Testis (tissue), 3 donors: ENCODE data around the gene STX12. TPM values are rescaled to one million over a fixed set of nuclear protein-coding genes. Genes with fewer than 3 reads are reported as not detected.

Experiments used
- DNase-seq: peaks from one replicate; pipeline ENCODE4 v3.0.0-alpha.2; 2019
- H3K27ac ChIP-seq, 2 donors: fragments of 200-600 bp; sonication (generic); one replicate each; pipeline ENCODE4 v1.5.1; 2019
- H3K27me3 ChIP-seq: fragments of 200-600 bp; sonication (generic); one replicate; pipeline ENCODE4 v1.5.1; 2019
- H3K36me3 ChIP-seq: fragments of 200-600 bp; sonication (generic); one replicate; pipeline ENCODE4 v1.5.1; 2017; ENCODE audit warnings: low read depth; ENCODE audit errors: missing control alignments
- H3K4me1 ChIP-seq: fragments of 200-600 bp; sonication (generic); one replicate; pipeline ENCODE4 v1.5.1; 2019
- H3K4me3 ChIP-seq, 2 donors: fragments of 200-600 bp; sonication (generic); one replicate each; pipeline ENCODE4 v1.5.1; 2017 to 2019
- H3K9me3 ChIP-seq: fragments of 200-600 bp; sonication (generic); one replicate; pipeline ENCODE4 v1.5.1; 2017
- CTCF ChIP-seq, 3 experiments: fragments of 450-650 bp in 2 of 3; fragments of 200-600 bp in 1 of 3; sonication (generic) in 1 of 3; IDR thresholded peaks; one replicate each; pipeline ENCODE4 v1.5.1; 2016 to 2019; ENCODE audit warnings: antibody characterized with exemption in 3 of 3, mild to moderate bottlenecking in 2 of 3, moderate library complexity in 1 of 3
- POLR2A ChIP-seq: fragments of 450-650 bp; IDR thresholded peaks from one replicate; pipeline ENCODE4 v1.6.1; 2017; ENCODE audit warnings: antibody characterized with exemption, mild to moderate bottlenecking, moderate library complexity
- WGBS, 2 donors: methylation state at CpG; one replicate each; pipeline ENCODE4 v1.1.5; 2018; 5-methylcytosine and 5-hydroxymethylcytosine counted together
- intact Hi-C: fragments of 100-400 bp; cut with DNase I; formaldehyde crosslinking; loops from one replicate; pipeline ENCODE4 v1.15.1; 2023; ENCODE audit warnings: low total_unique reads
- polyA plus RNA-seq: library from polyadenylated mRNA; stranded (reverse); fragments of 350-450 nt; fragmentation: Illumina TruSeq; extraction: RNeasy Lipid Tissue Mini Kit (QIAGEN cat#74804); gene quantifications from one replicate; pipeline ENCODE4 v1.2.3, GENCODE V29; 2014; ENCODE audit warnings: low read depth, low replicate concordance; ENCODE audit not compliant: insufficient read depth
- total RNA-seq, 2 donors: library from RNA; depleted of rRNA; stranded (reverse); fragments of >200 nt; gene quantifications; one replicate each; pipeline ENCODE4 v1.2.3, GENCODE V29; 2016

STX12 gene
- total and polyA plus RNA-seq, 3 donors from 2014 or later = 32.0 to 46.7 (median 39.1) TPM

DNA sequence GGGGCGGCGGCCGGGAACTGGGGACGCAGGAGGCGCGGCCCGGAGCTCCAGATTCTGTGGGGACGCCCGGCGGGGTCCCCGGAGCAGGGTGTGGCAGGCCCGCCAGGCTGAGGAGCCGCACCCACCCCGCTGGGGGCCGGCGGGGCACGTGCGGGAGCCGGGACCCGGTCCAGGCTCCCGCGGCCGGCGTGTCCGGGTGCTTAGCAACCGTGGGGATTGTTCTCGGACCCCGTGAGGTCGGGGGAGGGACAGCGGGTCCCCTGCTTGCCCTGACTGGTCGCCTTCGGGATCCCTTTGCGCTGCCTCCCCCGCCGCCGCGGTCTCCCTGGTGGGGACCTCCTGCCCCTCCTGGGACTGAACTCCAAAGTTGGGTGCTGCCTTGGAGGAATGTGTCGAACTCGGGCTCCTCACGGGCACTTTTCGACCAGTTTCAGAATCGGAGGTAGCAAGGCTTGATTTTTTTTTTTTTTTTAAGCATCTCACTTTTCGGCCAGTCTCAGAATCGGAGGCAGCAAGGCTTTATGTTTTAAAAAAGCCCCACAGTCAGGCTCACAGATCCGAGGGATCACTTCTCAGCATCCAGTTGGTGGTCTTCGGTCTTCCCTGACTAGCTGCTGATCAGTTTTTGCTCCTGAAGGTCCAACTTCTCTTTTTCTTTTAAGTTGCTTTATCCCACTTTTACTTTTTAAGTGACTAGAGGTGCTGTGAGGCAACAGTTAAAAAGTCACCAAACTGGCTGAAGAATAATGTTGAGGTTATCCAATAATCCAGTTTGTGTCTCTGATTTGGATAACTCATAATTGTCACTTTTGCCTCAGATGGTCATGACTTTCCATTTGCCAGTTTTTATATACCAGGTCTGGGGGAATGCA, 46.6 kb upstream of the STX12 start:
- 0 to 1% methylated on average over 17 to 45 of the region's 46 CpGs for WGBS, 2 donors
- H3K27ac ChIP-seq = peak overlapping the region; percentile 86 to 96
- no peaks in the 10 kb centered on the region for H3K27me3 ChIP-seq
- TF ChIP-seq POLR2A = no peak
- peaks cover 22% of the 10 kb centered on the region for H3K4me1 ChIP-seq
- intact Hi-C loops = no loop called here
- no peaks in the 10 kb centered on the region for H3K36me3 ChIP-seq
- peak; percentile 70 for DNase-seq
- H3K9me3 ChIP-seq = no peaks in the 10 kb centered on the region
- peak overlapping the region; percentile 83 to 91 for H3K4me3 ChIP-seq

DNA sequence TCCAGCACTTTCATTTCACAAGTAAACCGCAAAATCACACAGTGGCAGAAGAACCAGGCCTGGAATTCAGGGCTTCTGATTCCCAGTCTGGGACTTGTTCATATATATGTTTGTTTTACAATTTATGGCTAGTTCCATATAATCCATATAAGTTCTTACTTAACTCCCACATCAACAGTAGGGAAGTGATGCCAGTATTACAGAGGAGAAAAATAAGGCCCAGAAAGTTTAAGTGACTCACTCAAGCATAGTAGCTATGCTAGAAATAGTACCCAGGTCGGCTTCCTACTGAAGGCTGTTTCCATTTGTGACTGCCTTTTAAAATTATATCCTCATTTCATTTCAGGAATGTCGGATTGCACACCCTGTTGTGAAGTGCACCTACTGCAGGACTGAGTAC, 45.9 kb upstream of the STX12 start:
- H3K4me1 ChIP-seq = peaks cover 22% of the 10 kb centered on the region
- H3K4me3 ChIP-seq = peak overlapping the region; percentile 83 to 91
- H3K9me3 ChIP-seq = no peaks in the 10 kb centered on the region
- DNase-seq = no peak
- H3K27ac ChIP-seq = peak overlapping the region; percentile 86 to 96
- H3K36me3 ChIP-seq = no peaks in the 10 kb centered on the region
- H3K27me3 ChIP-seq = no peaks in the 10 kb centered on the region
- 56 to 57% methylated on average over 3 of the region's 3 CpGs for WGBS, 2 donors
- intact Hi-C loops = no loop called here
- TF ChIP-seq POLR2A (no peak), CTCF (IDR thresholded peaks at IDR 0.05) (no peak)

GRCh38 chr1:27736252-27736651, 36.8 kb upstream of the STX12 start:
- intact Hi-C loops = no loop called here
- H3K4me3 ChIP-seq = no peak overlapping the region
- H3K9me3 ChIP-seq = no peaks in the 10 kb centered on the region
- no peaks in the 10 kb centered on the region for H3K36me3 ChIP-seq
- no peak overlapping the region for H3K27ac ChIP-seq
- no peaks in the 10 kb centered on the region for H3K4me1 ChIP-seq
- no peak for TF ChIP-seq POLR2A
- TF ChIP-seq CTCF (IDR thresholded peaks at IDR 0.05) = no peak
- DNase-seq = no peak
- 86 to 97% methylated on average over 3 of the region's 3 CpGs for WGBS, 2 donors
- no peaks in the 10 kb centered on the region for H3K27me3 ChIP-seq

DNA sequence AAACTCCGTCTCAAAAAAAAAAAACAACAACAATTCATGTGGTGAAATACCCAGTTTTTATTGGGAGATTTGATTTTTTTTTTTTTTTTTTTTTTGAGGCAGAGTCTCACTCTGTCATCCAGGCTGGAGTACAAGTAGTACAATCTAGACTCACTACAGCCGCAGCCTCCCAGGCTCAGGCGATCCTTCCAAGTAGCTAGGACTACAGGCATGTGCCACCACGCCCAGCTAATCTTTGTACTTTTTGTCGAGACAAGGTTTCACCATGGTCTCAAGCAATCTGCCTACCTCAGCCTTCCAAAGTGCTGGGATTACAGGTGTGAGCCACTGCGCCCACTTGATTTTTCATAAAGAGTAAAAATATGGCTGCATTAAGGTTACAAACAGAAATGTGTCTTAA, 31.9 kb upstream of the STX12 start:
- H3K4me1 ChIP-seq = no peaks in the 10 kb centered on the region
- WGBS, 2 donors = 92 to 96% methylated on average over 6 of the region's 6 CpGs
- no peaks in the 10 kb centered on the region for H3K9me3 ChIP-seq
- TF ChIP-seq CTCF (IDR thresholded peaks at IDR 0.05) = no peak
- TF ChIP-seq POLR2A = no peak
- H3K36me3 ChIP-seq = no peaks in the 10 kb centered on the region
- no peak overlapping the region for H3K27ac ChIP-seq
- H3K27me3 ChIP-seq = no peaks in the 10 kb centered on the region
- H3K4me3 ChIP-seq = no peak overlapping the region
- DNase-seq = no peak
- intact Hi-C loops = no loop called here

DNA sequence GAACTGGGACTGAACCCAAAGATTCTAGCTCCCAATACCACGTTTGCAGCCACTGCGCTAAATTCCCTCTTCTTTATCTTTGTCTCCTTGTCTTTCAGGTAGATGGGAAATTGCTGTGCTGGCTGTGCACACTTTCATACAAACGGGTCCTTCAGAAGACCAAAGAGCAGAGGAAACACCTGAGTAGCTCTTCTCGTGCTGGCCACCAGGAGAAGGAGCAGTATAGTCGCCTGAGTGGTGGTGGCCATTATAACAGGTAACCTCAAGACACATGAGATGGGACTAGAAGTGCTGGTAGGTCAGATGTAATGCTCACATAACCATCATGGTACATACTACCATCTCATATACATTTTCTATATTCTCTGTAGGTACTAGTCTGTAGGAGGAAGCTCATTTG, 28.5 kb upstream of the STX12 start:
- no peak for DNase-seq
- no peaks in the 10 kb centered on the region for H3K4me1 ChIP-seq
- intact Hi-C loops = no loop called here
- no peak overlapping the region for H3K4me3 ChIP-seq
- H3K27me3 ChIP-seq = no peaks in the 10 kb centered on the region
- no peak overlapping the region for H3K27ac ChIP-seq
- whole genome bisulfite sequencing, 2 donors = 91 to 94% methylated on average over 5 of the region's 5 CpGs
- H3K36me3 ChIP-seq = no peaks in the 10 kb centered on the region
- no peaks in the 10 kb centered on the region for H3K9me3 ChIP-seq
- TF ChIP-seq CTCF (IDR thresholded peaks at IDR 0.05) (no peak), POLR2A (no peak)
